NCI-H146 (cell line): ENCODE results near the gene SUN5.
A peak's percentile ranks its signal among the peaks of the same experiment; 100 is the strongest.

Experiments
- DNase-seq: peaks from one replicate; lab custom pipeline; 2025; lab: John Stamatoyannopoulos, UW

SUN5 gene

DNA sequence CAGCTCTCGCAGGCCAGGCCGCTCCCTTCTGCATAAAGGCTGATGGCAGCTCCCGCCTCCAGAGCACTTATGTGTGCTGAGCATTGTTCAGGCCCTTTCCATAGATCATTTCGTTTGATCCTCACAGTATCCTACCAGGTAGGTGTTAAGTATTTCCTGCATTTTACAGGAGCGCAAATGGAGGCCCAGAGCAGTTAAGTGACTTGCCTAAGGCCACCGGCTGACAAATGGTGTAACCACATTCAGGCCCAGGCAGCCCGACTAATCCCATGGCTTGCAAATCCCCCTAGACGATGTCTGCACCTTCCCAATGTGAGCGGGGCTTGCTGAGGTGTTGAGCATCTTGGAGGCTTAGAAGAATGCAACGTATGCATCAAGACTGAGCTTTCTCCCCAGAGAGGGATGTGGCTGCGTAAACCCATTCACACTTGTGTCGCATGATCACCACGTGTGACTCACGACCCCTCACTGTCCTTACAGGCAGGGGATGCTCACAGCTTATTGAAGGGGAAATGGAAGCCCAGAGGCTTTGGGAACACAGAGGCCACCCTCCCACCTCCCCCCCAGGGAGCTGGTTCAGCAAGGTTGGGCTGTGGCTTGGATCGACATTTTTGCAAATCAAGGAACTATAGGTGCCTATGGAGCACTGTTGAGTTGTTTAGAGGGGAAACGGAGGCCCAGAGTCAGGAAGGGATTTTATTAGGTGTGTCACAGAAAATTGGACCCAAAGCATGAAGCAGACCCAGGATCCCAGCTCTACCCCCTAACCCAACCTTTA, 10.3 kb upstream of the SUN5 start:
- DNase-seq, result no peak

DNA sequence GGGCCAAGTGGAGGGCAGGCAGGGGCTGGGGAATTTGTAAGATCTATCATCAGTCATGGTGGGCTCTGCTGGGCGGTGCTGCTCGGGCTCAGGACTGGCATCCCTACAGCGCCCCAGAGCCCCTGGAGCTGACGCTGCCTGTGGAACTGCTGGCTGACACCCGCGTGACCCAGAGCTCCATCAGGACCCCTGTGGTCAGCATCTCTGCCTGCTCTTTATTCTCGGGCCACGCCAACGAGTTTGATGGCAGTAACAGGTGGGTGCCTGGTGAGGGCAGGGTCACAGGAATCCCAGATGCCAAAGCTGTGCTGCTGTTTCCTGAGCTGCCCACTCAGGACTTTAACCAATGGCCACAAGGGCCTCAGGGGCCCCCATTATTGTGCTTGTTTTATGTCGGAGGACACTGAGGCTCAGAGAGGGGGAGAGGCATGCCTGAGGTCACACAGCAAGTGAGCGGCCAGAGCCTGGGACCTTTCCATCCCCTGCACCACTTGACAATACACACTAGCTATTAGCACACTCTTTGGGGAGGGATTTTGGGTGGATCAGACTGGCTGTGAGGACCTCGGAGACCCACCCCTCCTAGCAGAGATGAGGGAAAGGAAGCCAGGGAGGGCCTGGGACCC, 9.6 kb upstream of the SUN5 start:
- DNase-seq, result no peak

- no peak for DNase-seq
Measured at GRCh38 chr20:33012327-33013189, 8.3 kb upstream of the SUN5 start.

DNA sequence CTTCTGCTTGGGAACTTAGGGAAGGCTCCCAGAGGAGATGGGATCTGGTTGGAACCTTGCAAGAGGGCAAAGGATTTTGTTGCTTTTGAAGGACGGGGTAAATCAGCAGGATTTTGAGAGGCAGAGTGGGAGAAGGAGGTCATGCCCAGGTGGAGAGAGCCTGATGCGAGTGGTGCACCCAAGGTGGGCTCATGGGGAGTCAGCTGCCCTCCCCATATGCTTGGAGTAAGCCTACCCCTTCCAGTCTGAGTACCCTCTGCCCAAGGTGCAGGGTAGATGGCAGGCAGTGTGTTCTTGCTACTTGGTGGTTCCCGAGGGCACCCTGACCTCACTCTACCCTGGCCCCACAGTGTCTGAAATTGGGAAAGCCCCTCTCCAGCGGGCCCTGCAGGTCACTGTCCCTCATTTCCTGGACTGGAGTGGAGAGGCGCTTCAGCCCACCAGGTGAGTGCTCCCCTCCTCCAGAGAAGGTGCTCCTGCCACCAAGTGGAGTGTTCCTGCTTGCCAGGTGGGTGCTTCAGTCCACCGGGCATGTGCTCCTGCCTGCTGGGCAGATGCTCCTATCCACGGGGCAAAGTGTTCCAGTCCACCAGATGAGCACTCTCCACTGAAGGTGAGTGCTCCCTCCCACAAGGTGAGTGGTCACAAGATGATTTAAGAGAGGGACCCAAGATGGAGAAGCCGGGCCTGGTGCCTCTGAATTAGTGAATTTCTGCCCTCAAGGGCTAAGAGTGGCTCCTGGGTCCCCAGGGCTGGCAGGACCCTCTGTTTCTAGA, 6.6 kb upstream of the SUN5 start:
- no peak for DNase-seq

GRCh38 chr20:33010133-33010504, 5.9 kb upstream of the SUN5 start:
- no peak for DNase-seq

DNA sequence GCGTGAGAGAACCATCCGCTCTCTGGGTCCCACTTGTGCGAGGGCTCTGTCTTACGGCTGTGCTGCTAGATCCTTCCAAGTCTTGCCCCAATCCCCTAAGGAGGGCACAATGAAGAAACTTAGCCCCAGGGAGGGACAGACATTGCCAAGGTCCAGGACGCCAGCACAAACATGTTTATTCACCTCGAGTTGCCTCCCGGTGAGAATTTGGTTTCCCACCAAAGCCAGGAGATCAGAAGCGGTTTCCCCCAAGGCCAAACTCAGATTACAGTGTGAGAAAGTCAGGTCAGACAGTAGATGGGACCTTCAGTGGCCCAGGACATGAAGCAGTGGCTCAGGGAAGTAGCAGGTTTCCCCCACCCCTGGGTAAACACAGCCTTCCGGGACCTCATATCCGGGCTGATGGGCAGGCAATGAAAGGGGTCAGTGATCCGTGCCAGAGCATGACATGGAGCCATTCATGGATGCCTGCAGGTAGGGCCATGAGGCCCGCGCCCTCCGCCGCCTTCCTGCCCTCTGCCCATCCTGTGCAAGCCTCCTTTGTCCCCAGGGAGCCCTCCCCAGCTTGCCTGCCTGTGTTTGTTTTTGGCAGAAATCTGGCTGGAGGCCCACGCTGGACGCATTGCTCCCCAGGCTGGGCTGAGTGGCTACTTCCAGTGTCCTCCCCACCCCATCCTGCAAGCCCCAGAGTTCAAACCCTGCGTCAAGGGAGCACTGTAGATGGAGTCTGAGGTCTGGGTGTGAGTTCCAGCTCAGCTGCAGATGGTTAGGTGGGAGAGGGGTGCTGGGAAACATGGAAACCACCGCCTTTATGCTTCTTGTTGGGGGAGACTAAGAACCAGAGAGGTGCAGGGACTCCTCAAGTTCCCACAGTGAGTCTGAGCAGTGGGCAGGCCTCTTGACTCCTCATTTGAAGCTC, 5.2 kb upstream of the SUN5 start:
- DNase-seq, result peak; percentile 59

DNA sequence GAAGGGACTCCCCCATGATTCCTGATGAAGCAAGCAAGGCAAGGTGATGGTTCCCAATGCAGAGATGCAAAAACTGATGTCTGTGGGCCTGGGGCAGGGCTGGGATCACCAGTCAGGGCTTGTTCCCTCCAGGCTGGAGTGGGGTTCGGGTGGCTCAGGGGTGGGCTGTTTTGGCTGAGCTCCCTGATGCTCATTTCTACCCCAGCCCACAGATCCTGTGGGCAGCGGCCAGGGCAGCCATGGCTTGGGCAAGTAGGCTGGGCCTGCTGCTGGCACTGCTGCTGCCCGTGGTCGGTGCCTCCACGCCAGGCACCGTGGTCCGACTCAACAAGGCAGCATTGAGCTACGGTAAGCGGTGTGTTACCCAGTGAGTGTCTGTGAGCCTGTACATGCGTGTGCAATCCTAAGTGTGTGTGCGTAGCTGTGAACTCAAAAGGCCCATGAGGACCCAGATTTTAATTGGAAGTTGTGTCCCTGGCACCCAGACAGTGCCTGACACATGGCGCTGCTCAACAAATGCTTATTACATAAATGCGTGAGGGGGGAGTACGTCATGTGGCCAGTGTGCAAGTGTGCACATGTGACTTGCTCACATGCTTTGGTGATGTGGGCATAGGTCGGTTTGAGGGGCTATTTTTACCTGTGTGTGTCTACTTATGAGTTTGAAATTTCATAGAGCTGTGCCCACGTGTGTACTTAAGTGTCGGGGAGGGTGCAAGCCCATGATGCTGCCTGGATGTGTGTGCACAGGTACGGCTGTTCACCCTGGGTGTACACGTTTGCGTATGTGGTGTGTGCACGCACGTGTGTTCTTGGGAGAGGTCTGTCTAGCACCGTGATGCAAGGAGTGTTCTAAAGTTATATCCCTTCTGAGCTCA, 4.3 kb upstream of the SUN5 start:
- no peak for DNase-seq

DNA sequence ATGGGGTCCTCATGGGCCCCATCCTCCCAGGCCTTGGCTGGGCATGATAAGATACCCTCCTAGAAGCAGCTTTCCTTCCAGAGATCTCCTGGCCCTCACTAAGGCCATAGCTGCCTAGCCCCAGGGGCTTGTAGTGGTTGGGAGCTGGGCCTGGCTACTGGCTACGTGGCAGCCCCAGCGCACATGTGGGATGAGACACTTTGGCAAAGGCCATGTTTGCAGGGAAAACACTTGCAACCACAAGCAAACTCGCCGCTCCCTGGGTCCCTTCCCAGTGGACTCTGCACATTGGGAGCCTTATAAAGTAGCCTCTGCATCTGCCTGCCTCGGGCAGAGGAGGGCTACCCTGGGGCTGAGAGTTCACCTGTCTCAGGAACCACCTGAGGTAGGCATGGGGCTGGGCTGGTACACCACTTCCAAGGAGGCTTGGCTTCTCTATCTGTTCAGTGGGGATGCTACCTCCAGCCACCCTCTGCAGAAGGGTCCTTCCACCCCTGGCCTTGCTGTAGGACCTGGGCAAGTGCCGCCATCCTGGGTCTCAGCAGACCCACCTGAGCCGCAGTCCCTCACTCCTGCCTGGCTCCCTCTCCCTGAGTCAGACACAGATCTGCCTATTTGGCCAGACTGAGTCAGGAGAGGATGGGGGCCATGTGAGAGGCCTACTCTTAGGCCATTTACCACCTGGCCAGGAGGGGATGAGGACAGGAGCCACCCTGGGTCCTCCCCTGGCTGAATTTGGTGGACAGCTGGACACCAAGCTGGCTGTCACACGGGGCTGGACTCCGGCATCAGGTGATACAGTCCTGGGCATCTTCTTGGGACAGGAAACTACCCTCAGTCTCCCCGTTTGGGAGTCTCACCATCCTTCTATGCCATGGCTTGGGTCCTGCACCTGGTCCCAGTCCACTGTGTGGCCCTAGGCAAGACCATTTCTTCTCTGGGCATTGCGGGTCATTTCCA, 3.4 kb upstream of the SUN5 start, which contains the start of gene BPIFB2:
BPIFB2 (plus strand) TSS at position 329 of the 960 bp plus-strand sequence. CDS start 871 bp downstream, outside the sequence.
- DNase-seq, result no peak

DNA sequence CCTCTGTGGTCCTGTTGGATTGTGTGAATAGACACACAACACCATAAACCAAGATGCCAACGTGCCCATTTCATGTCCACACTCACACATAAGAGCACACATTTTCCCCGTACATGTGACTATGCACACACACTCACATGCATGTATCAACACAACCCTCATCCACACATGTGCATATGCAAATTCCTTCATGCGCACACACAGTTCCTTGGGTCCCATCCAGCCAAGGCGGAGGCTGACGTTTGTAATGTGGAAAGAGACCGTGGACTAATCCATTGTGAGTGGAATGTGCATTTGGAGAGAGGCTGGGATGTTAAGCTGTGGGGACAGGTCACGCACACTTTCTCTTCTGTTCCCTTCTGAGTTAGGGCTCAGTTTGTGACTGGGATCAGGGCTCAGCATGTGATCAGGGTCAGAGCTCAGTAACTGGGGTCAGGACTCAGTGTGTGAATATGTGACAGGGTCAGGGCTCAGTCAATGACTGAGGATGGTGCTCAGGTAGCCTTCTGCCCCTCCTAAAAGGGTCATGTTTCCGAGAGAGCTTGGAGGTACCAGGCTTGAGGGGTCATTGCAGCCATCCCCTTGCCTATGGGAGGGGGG, 2.6 kb upstream of the SUN5 start:
- no peak for DNase-seq

- DNase-seq, result no peak
Measured at GRCh38 chr20:33005908-33006775, 1.9 kb upstream of the SUN5 start.

DNA sequence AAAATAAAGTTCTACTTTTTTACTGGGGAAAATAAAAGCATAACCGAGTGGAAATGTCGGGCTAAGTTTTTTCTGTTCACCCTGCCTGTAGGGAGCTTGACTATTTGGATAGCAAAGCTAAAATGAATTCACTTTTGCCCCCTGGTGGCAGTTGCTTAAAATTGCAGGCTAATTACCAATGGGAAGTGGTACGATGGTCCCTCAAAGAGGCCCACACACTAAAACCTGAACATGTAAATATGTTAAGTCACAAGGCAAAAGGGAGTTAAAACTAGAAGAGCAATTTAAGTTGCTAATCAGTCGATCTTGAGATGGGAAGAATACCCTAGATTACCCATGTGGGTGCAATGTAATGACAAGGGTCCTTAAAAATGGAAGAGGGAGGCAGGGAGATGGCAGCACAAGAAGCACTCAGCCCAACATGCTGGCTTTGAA, 916 bp upstream of the SUN5 start:
- DNase-seq, result peak; percentile 17

- DNase-seq, result no peak
Measured at GRCh38 chr20:33002087-33002808, 2.0 kb downstream of the SUN5 start.

GRCh38 chr20:33000802-33001466, 3.3 kb downstream of the SUN5 start:
- DNase-seq, result no peak

DNA sequence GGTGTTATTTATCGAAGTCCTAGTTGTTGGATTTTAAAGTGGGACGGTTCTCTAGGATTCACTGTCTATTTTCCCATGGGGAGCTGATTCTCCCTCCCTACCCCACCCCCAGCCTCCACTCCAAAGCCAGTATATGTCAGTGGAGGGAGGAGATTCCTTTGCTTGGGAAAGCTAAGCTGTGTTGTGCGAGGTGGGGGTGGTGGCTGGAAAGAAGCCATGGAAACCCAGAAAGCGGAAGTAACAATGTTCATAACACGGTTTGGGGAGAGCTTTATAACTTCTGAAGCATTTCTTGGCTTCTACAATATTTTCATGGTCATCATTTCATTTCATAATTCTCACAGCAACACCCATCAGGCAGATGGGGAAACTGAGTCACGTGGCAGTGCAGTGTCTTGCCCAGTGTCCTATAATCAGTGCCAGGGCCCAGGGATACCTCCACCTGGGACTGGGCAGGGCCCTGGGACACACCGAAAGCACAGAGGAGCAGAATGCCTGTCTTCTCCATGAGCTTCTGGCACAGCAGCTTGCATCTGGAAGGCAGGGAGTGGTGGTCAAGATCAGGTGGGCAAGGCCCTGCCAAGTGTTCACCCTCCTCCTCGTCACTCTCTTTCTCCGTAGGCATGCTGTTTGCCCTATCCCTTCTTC, 4.5 kb downstream of the SUN5 start:
- no peak for DNase-seq

- DNase-seq, result no peak
Measured at GRCh38 chr20:32997431-32997830, 6.8 kb downstream of the SUN5 start.
